ENCODE results near the gene CKAP5. TPM values are rescaled to one million over a fixed set of nuclear protein-coding genes. Genes with fewer than 3 reads are reported as not detected.

Gene CKAP5
- total and polyA plus RNA-seq, 5 donors from 2014 or later: 8.7 to 45.4 (median 12.6) TPM

- Histone ChIP-seq H3K27me3 (ENCODE audit: control insufficient read depth, insufficient read depth, low read length) (no peaks in the 10 kb centered on the region), H3K4me1 (ENCODE audit: control insufficient read depth, insufficient read depth, low read length, poor library complexity, severe bottlenecking) (peaks cover 40% of the 10 kb centered on the region), H3K36me3 (ENCODE audit: control insufficient read depth, insufficient read depth, low read length) (peaks cover 60% of the 10 kb centered on the region), H3K9me3 (ENCODE audit: control insufficient read depth in 2 of 2, low read length in 2 of 2) (no peaks in the 10 kb centered on the region), H3K27ac (ENCODE audit: insufficient read depth, low read length, poor library complexity, severe bottlenecking) (no peak overlapping the region), H3K4me3 (ENCODE audit: low read depth, low read length) (no peak overlapping the region)
- Mint-ChIP-seq H3K4me3 (no peak overlapping the region), H3K9me3 (no peaks in the 10 kb centered on the region), H3K27ac (no peak overlapping the region), H3K27me3 (no peaks in the 10 kb centered on the region), H3K36me3 (peaks cover 15% of the 10 kb centered on the region), H3K4me1 (peaks cover 5 to 50% (median 21%) of the 10 kb centered on the region in 4 donors)
- DNase-seq (no peak), ATAC-seq (ENCODE audit: low read depth in 2 of 2) (no peak)
Observed at GRCh38 chr11:46694607-46695006, 151.5 kb downstream of the CKAP5 start.

GRCh38 chr11:46694072-46694471 is 152.0 kb downstream of the CKAP5 start:
- no peaks in the 10 kb centered on the region for H3K27me3 ChIP-seq (ENCODE audit: control insufficient read depth, insufficient read depth, low read length)
- no peak overlapping the region for H3K27ac ChIP-seq (ENCODE audit: insufficient read depth, low read length, poor library complexity, severe bottlenecking)
- no peaks in the 10 kb centered on the region for H3K9me3 ChIP-seq (ENCODE audit: control insufficient read depth in 2 of 2, low read length in 2 of 2)
- peak overlapping the region in 2 of 3 donors; percentile 71 for H3K27ac Mint-ChIP-seq
- no peak for ATAC-seq (ENCODE audit: low read depth in 2 of 2)
- H3K4me3 Mint-ChIP-seq: no peak overlapping the region
- H3K36me3 ChIP-seq (ENCODE audit: control insufficient read depth, insufficient read depth, low read length): peaks cover 62% of the 10 kb centered on the region
- no peak for DNase-seq
- peaks cover 35% of the 10 kb centered on the region for H3K4me1 ChIP-seq (ENCODE audit: control insufficient read depth, insufficient read depth, low read length, poor library complexity, severe bottlenecking)
- H3K27me3 Mint-ChIP-seq: no peaks in the 10 kb centered on the region
- H3K4me3 ChIP-seq (ENCODE audit: low read depth, low read length): no peak overlapping the region
- peaks cover 4 to 48% (median 19%) of the 10 kb centered on the region in 4 donors for H3K4me1 Mint-ChIP-seq
- no peaks in the 10 kb centered on the region for H3K9me3 Mint-ChIP-seq
- H3K36me3 Mint-ChIP-seq: peaks cover 17% of the 10 kb centered on the region

- Histone ChIP-seq H3K27me3 (ENCODE audit: control insufficient read depth, insufficient read depth, low read length) (no peaks in the 10 kb centered on the region), H3K27ac (ENCODE audit: insufficient read depth, low read length, poor library complexity, severe bottlenecking) (no peak overlapping the region), H3K4me1 (ENCODE audit: control insufficient read depth, insufficient read depth, low read length, poor library complexity, severe bottlenecking) (peaks cover 30% of the 10 kb centered on the region), H3K9me3 (ENCODE audit: control insufficient read depth in 2 of 2, low read length in 2 of 2) (no peaks in the 10 kb centered on the region), H3K36me3 (ENCODE audit: control insufficient read depth, insufficient read depth, low read length) (peaks cover 65% of the 10 kb centered on the region), H3K4me3 (ENCODE audit: low read depth, low read length) (no peak overlapping the region)
- H3K4me3 Mint-ChIP-seq: no peak overlapping the region
- no peak for ATAC-seq (ENCODE audit: low read depth in 2 of 2)
- H3K27ac Mint-ChIP-seq: peak overlapping the region in 1 of 3 donors; percentile 14
- H3K4me1 Mint-ChIP-seq: peaks cover 0 to 45% (median 16%) of the 10 kb centered on the region in 4 donors
- H3K27me3 Mint-ChIP-seq: no peaks in the 10 kb centered on the region
- peaks cover 18% of the 10 kb centered on the region for H3K36me3 Mint-ChIP-seq
- no peaks in the 10 kb centered on the region for H3K9me3 Mint-ChIP-seq
- DNase-seq: no peak
Observed at GRCh38 chr11:46693597-46694012, 152.5 kb downstream of the CKAP5 start.

Other genes starting within 250 kb of the CKAP5 start
- gene HARBI1, start 229.1 kb downstream of the CKAP5 start, total RNA-seq: 19.2 TPM
- gene HARBI1, start 229.1 kb downstream of the CKAP5 start, polyA plus RNA-seq: 10 to 100 TPM in 2 of 4 donors, 1 to 10 TPM in 2; 8.4 to 13.9 (median 9.4) TPM
- gene ATG13, start 228.7 kb downstream of the CKAP5 start, total RNA-seq: 135 TPM
- 10 to 100 TPM; 69.0 to 88.8 (median 76.8) TPM for gene ATG13, start 228.7 kb downstream of the CKAP5 start, polyA plus RNA-seq
- gene ARHGAP1, start 145.7 kb downstream of the CKAP5 start, total RNA-seq: 72.5 TPM
- 10 to 100 TPM; 46.6 to 63.6 (median 51.1) TPM for gene ARHGAP1, start 145.7 kb downstream of the CKAP5 start, polyA plus RNA-seq
- gene ZNF408, start 145.2 kb downstream of the CKAP5 start, total RNA-seq: 12.4 TPM
- gene ZNF408, start 145.2 kb downstream of the CKAP5 start, polyA plus RNA-seq: 10 to 100 TPM in 1 of 4 donors, 1 to 10 TPM in 3; 6.3 to 12.9 (median 8.0) TPM
- gene F2, start 127.1 kb downstream of the CKAP5 start, total RNA-seq: not detected
- not detected for gene F2, start 127.1 kb downstream of the CKAP5 start, polyA plus RNA-seq
- gene LRP4, start 72.3 kb upstream of the CKAP5 start, total RNA-seq: 0.05 TPM
- gene LRP4, start 72.3 kb upstream of the CKAP5 start, polyA plus RNA-seq: not detected
- gene CSTPP1, start 90.5 kb upstream of the CKAP5 start, total RNA-seq: 15.5 TPM
- gene CSTPP1, start 90.5 kb upstream of the CKAP5 start, polyA plus RNA-seq: 10 to 100 TPM; 15.1 to 18.3 (median 15.6) TPM